Measurements from ENCODE around the gene SH3BP5.
"Not testable (repeated sequence)": the region's sequence is repeated elsewhere in the genome, so short reads cannot be mapped to it uniquely, and the experiment has no call there.

The SH3BP5 gene

GRCh38 chr3:15332405-15333098 is at the start of gene SH3BP5:
TSS of gene SH3BP5 (minus strand) at chr3:15332586. CDS start at chr3:15332408, 178 bp downstream.
- peak within 1 kb of the TSS; percentile 97 for H3K27ac Mint-ChIP-seq

GRCh38 chr3:15380980-15381890 is 48.8 kb upstream of the SH3BP5 start:
- DNase-seq (ENCODE audit: low spot score in 2 of 2) (no peak), ATAC-seq (ENCODE audit: low read depth) (no peak)
- H3K27ac Mint-ChIP-seq: peak overlapping the region; percentile 9
- no peaks in the 10 kb centered on the region for H3K27me3 Mint-ChIP-seq
- H3K4me3 Mint-ChIP-seq: no peak overlapping the region
- H3K9me3 Mint-ChIP-seq: peaks cover 4% of the 10 kb centered on the region
- H3K4me1 Mint-ChIP-seq: peaks cover 50% of the 10 kb centered on the region
- H3K36me3 Mint-ChIP-seq: peaks cover 3% of the 10 kb centered on the region

More at GRCh38 chr3:15332405-15333098, at the start of gene SH3BP5:
- H3K9me3 Mint-ChIP-seq: no peaks in the 10 kb centered on the region
- peak within 1 kb of the TSS; percentile 94 for H3K4me3 Mint-ChIP-seq
- DNase-seq (ENCODE audit: low spot score in 2 of 2): peak; percentile 74 to 79
- H3K36me3 Mint-ChIP-seq: peaks cover 13% of the 10 kb centered on the region
- H3K27me3 Mint-ChIP-seq: no peaks in the 10 kb centered on the region
- ATAC-seq (ENCODE audit: low read depth): peak; percentile 87
- peaks cover 37% of the 10 kb centered on the region for H3K4me1 Mint-ChIP-seq

- Mint-ChIP-seq H3K4me3 (no peak overlapping the region), H3K36me3 (no peaks in the 10 kb centered on the region), H3K4me1 (peaks cover 24% of the 10 kb centered on the region), H3K27ac (peak overlapping the region; percentile 97), H3K27me3 (no peaks in the 10 kb centered on the region), H3K9me3 (no peaks in the 10 kb centered on the region)
- ATAC-seq (ENCODE audit: low read depth) (peak; percentile 99), DNase-seq (ENCODE audit: low spot score in 2 of 2) (peak; percentile 89 to 93)
Observed at GRCh38 chr3:15377961-15378791, 45.8 kb upstream of the SH3BP5 start.

- H3K27ac Mint-ChIP-seq: peak overlapping the region; percentile 78
- no peaks in the 10 kb centered on the region for H3K27me3 Mint-ChIP-seq
- H3K4me1 Mint-ChIP-seq: peaks cover 8% of the 10 kb centered on the region
- H3K36me3 Mint-ChIP-seq: no peaks in the 10 kb centered on the region
- DNase-seq (ENCODE audit: low spot score in 2 of 2) (no peak), ATAC-seq (ENCODE audit: low read depth) (no peak)
- no peaks in the 10 kb centered on the region for H3K9me3 Mint-ChIP-seq
- H3K4me3 Mint-ChIP-seq: no peak overlapping the region
Observed at GRCh38 chr3:15375461-15376000, 43.1 kb upstream of the SH3BP5 start.

GRCh38 chr3:15372918-15373317 is 40.5 kb upstream of the SH3BP5 start:
- DNase-seq (ENCODE audit: low spot score in 2 of 2) (no peak), ATAC-seq (ENCODE audit: low read depth) (no peak)
- no peaks in the 10 kb centered on the region for H3K36me3 Mint-ChIP-seq
- no peak overlapping the region for H3K27ac Mint-ChIP-seq
- H3K9me3 Mint-ChIP-seq: no peaks in the 10 kb centered on the region
- peaks cover 15% of the 10 kb centered on the region for H3K4me1 Mint-ChIP-seq
- no peak overlapping the region for H3K4me3 Mint-ChIP-seq
- no peaks in the 10 kb centered on the region for H3K27me3 Mint-ChIP-seq

- H3K4me3 Mint-ChIP-seq: no peak overlapping the region
- H3K27me3 Mint-ChIP-seq: no peaks in the 10 kb centered on the region
- H3K4me1 Mint-ChIP-seq: peaks cover 24% of the 10 kb centered on the region
- ATAC-seq (ENCODE audit: low read depth) (no peak), DNase-seq (ENCODE audit: low spot score in 2 of 2) (no peak)
- H3K27ac Mint-ChIP-seq: no peak overlapping the region
- no peaks in the 10 kb centered on the region for H3K9me3 Mint-ChIP-seq
- H3K36me3 Mint-ChIP-seq: no peaks in the 10 kb centered on the region
Observed at GRCh38 chr3:15368561-15369135, 36.3 kb upstream of the SH3BP5 start.

GRCh38 chr3:15367059-15367458 is 34.7 kb upstream of the SH3BP5 start:
- Mint-ChIP-seq H3K27me3 (no peaks in the 10 kb centered on the region), H3K9me3 (no peaks in the 10 kb centered on the region), H3K4me1 (peaks cover 29% of the 10 kb centered on the region), H3K4me3 (peak overlapping the region; percentile 49), H3K36me3 (no peaks in the 10 kb centered on the region), H3K27ac (peak overlapping the region; percentile 15)
- ATAC-seq (ENCODE audit: low read depth) (no peak), DNase-seq (ENCODE audit: low spot score in 2 of 2) (no peak)

- H3K4me3 Mint-ChIP-seq; ATAC-seq (ENCODE audit: low read depth); H3K27me3 Mint-ChIP-seq; H3K36me3 Mint-ChIP-seq; H3K27ac Mint-ChIP-seq; DNase-seq (ENCODE audit: low spot score in 2 of 2); H3K9me3 Mint-ChIP-seq: not testable (repeated sequence)
- peaks cover 45% of the 10 kb centered on the region for H3K4me1 Mint-ChIP-seq
Observed at GRCh38 chr3:15364078-15364477, 31.7 kb upstream of the SH3BP5 start.

- Mint-ChIP-seq H3K4me3 (peak overlapping the region; percentile 69), H3K27me3 (no peaks in the 10 kb centered on the region), H3K9me3 (no peaks in the 10 kb centered on the region), H3K4me1 (peaks cover 27% of the 10 kb centered on the region), H3K27ac (peak overlapping the region; percentile 94), H3K36me3 (no peaks in the 10 kb centered on the region)
- peak; percentile 57 for ATAC-seq (ENCODE audit: low read depth)
- DNase-seq (ENCODE audit: low spot score in 2 of 2): peak in 1 of 2 donors; percentile 20
Observed at GRCh38 chr3:15361494-15362214, 29.3 kb upstream of the SH3BP5 start.

GRCh38 chr3:15360788-15361493 is 28.6 kb upstream of the SH3BP5 start:
- no peaks in the 10 kb centered on the region for H3K9me3 Mint-ChIP-seq
- peak overlapping the region; percentile 69 for H3K4me3 Mint-ChIP-seq
- no peaks in the 10 kb centered on the region for H3K36me3 Mint-ChIP-seq
- H3K4me1 Mint-ChIP-seq: peaks cover 34% of the 10 kb centered on the region
- H3K27ac Mint-ChIP-seq: peak overlapping the region; percentile 94
- no peaks in the 10 kb centered on the region for H3K27me3 Mint-ChIP-seq
- no peak for DNase-seq (ENCODE audit: low spot score in 2 of 2)
- ATAC-seq (ENCODE audit: low read depth): peak; percentile 43

GRCh38 chr3:15359677-15360397 is 27.5 kb upstream of the SH3BP5 start:
- peaks cover 40% of the 10 kb centered on the region for H3K4me1 Mint-ChIP-seq
- H3K36me3 Mint-ChIP-seq: no peaks in the 10 kb centered on the region
- no peaks in the 10 kb centered on the region for H3K27me3 Mint-ChIP-seq
- no peak for ATAC-seq (ENCODE audit: low read depth)
- no peak for DNase-seq (ENCODE audit: low spot score in 2 of 2)
- no peaks in the 10 kb centered on the region for H3K9me3 Mint-ChIP-seq
- H3K4me3 Mint-ChIP-seq: no peak overlapping the region
- no peak overlapping the region for H3K27ac Mint-ChIP-seq

GRCh38 chr3:15356651-15357061 is 24.3 kb upstream of the SH3BP5 start:
- H3K27ac Mint-ChIP-seq: peak overlapping the region; percentile 93
- not testable (repeated sequence) for H3K36me3 Mint-ChIP-seq; H3K9me3 Mint-ChIP-seq; H3K27me3 Mint-ChIP-seq; DNase-seq (ENCODE audit: low spot score in 2 of 2)
- H3K4me3 Mint-ChIP-seq: peak overlapping the region; percentile 43
- peaks cover 31% of the 10 kb centered on the region for H3K4me1 Mint-ChIP-seq
- peak; percentile 64 for ATAC-seq (ENCODE audit: low read depth)

Data from memory B cell (primary cell).